Epithelial cell of prostate (primary cell): ENCODE measurements around the gene CGREF1.
"Not testable (repeated sequence)": the region's sequence is repeated elsewhere in the genome, so short reads cannot be mapped to it uniquely, and the experiment has no call there.

Experiments
- DNase-seq: peaks from one replicate; pipeline ENCODE4 v3.0.0-alpha.2; 2011; ENCODE audit warnings: low read depth, low spot score
- H3K27ac ChIP-seq: fragments of 450-650 bp; 2 replicates; pipeline ENCODE4 v1.5.1; 2017; ENCODE audit warnings: mild to moderate bottlenecking

CGREF1 gene

DNA sequence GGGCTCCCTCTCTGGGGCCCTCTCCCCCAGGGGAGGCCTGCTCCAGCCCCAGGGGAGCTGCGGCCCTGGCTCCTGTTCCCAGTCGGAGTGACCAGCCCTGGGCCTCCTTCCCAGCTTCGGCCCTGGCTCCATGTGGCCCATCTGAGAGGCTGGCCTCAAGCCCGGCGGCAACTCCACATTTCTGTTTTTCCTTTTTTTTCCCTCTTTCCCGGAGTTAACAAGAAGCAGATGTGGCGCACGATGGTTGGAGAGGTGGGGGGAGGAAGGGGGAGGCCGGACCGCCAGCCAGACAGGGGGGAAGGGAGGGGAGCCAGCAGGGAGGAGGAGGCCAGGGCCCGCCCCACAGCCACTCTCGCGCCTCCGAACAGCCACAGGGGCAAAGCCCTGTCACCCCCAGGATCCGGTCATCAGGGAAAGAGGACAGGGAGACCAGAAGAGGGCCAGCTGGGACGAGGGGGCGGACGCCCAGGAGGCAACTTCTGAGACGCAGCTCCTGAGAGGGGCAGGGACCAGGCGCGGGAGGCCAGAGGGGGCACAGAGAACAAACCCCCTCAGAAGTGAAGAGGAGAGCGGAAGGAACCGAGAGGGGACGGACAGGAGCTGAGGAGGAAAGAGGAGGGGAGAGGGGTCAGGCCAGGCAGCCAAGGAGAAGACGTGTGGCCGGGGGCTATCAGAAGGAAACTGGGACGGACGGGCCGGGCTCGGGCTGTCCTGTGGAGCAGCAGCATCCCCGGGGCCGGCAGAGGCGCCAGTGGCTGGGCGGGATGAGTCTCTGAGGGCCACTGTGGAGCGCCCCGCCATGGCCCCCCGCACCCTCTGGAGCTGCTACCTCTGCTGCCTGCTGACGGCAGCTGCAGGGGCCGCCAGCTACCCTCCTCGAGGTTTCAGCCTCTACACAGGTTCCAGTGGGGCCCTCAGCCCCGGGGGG is 40.4 kb downstream of the CGREF1 start, which contains the start of gene EMILIN1:
Gene EMILIN1 (plus strand): TSS at position 349 of the 928 bp plus-strand sequence. CDS start 451 bp downstream, at position 800.
- H3K27ac ChIP-seq = no peak within 1 kb of the TSS
- DNase-seq = no peak

DNA sequence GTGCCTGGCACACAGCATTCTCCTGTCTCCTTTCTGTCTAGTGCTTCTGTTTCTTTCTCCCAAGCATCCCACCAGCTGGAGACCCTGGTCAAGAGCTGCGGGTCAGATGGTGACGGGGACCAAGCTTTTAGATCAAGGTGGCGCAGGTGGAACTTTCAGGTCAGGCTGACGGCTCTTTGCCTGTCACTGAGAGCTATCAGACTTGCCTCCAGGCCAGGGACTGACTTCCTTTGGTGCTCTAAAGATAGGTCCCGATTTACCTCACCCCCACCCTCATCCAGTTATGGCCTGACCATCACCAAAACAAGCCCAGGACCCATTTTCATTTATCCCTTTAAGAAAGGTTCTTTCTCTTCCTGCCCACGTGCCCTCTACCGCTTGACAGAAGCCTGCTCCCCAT is 41.7 kb downstream of the CGREF1 start:
- no peak for DNase-seq
- H3K27ac ChIP-seq = no peak overlapping the region

DNA sequence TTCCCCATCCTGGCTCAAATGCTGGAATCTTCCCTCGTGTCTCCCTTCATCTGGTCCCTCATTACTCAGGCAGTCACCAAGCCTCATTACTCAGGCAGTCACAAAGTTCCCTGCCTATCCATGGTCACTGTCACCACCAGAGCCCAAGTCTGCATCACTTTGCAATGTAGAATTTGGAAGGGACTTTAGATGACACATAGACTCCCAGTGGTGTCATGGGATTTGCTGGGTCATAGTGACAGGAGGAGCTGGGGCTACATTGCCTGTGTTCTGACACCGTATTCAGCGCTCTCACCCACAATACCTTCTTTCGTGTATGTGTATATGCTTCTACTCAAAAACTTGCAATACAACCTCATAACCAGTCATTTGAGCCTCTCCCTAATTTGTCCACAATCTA is 42.6 kb downstream of the CGREF1 start:
- DNase-seq = no peak

DNA sequence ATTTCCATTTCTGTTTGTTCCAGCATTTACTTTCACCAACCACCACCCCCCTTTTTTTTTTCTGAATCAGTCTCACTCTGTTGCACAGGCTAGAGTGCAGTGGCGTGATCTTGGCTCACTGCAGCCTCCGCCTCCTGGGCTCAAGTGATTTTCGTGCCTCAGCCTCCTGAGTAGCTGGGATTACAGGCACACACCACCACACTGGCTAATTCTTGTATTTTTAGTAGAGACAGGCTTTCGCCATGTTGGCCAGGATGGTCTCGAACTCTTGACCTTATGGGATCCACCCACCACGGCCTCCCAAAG is 43.4 kb downstream of the CGREF1 start:
- not testable (repeated sequence) for H3K27ac ChIP-seq, DNase-seq

More for the DNA sequence above, 42.6 kb downstream of the CGREF1 start:
- H3K27ac ChIP-seq = no peak overlapping the region

DNA sequence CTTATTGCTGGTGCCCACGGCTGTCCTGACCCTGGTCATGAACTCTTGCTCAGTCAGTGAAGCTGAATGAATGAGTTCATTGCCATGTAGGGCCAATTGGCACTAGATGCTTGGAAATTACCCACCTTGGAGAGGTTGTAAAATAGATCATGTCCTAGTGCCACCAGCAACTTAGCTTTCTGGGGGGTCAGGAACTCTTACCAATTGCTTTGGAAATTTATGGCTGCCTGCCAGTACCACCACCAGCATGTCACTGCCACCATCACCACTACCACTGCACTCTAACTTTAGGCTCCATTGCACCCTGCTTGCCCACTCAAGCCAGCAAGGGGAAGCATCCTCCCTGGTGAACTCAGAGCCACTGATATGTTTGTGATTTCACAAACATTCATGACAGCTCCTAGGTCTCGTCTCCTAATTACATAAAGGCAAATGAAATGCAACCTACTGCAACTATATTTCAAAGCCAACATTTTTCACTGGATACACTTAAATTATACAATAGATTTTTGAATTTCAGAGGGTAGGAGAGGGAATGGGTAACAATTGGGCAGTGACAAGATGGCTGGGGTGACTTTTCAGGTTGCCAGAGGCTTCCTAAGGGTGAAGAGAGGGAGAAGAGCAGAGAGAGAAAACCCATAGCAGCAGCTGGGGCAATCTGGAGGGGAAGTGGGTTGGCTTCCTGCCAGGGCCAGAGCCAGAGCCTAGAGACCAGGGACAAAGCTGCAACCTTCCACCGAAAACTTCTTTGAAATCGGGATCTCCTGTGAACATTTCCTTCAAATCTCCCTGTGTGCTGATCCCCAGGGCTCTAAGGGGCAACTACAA is 44.0 kb downstream of the CGREF1 start:
- H3K27ac ChIP-seq = no peak overlapping the region
- DNase-seq = no peak

DNA sequence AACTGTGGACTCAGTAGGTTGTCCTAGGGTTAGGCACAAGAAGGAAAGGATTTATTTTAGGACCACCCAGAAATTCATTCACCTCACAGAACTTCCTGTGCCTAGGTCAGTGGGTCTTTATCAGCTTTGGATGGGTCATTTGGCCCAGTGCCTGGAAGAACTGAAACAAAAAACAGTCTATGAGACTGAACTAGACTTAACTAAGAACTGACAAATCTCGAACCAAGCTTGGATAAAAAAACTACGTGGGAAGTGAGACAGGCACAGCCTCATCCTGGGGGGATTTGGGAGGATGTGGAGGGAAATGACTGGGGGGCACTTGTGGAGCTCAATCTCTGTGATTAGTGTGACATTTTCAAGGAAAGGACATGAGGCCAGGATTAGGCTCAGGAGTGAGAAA is 45.1 kb downstream of the CGREF1 start:
- DNase-seq = no peak
- no peak overlapping the region for H3K27ac ChIP-seq

DNA sequence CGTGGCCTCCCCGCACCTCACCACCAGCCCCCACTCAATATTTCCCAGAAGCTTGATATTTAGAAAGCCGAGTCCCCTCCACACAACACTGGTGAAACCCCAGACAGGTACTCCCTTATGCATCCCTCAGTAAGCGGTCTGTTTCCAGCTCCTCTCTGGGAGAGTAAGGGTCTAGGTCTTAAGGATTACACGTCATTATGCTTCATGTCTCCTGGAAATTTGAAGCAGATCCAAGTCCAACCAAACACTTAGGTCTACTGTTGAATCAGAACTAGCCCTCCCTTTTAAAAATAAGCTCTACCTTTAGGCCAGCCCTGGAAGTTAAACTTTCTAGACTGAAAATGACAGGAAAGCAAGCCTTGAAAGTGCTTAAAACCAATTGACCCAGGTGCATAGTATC is 46.0 kb downstream of the CGREF1 start:
- no peak overlapping the region for H3K27ac ChIP-seq
- no peak for DNase-seq

DNA sequence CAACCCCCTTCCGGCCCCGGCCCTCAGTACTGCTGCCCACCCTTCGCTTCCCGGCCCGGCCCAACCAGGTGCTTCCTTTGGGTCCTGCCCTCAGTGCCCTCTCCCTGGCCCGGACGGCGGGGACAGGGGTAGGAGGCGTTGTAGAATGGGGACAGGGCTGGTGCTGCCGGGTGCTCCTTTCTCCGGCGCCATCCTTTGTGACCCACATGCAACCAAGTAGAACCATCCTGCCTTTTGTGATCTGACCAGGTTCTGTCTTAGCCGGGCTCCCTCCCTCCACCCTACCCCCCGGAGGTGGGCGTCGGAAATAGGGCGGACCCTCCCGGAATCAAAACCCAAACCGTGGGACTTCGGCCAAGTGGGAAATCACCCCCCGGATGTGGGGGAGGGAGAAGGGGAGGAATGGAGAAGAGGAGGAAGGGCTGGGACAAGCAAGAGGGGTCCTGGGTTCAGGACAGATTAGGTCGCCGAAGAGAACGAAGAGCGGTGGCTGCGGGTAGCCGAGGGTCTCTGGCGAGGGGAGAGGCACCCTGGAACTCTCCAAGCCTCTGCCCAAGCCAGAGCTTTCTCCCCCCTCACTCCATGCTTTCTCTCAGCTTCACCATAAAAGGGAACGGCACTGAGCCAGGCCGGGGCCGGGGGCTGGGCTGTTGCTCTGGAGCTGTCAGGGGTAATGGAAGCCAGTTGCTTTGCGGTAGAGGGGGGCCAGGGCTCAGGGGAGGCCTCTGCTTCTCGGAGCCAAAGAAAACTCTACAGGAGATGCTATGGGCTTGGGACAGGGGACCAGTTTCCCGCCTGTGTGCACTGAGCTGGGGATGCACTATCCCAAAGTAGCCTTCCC is 46.7 kb downstream of the CGREF1 start:
- no peak for DNase-seq
- peak overlapping the region; percentile 54 for H3K27ac ChIP-seq

DNA sequence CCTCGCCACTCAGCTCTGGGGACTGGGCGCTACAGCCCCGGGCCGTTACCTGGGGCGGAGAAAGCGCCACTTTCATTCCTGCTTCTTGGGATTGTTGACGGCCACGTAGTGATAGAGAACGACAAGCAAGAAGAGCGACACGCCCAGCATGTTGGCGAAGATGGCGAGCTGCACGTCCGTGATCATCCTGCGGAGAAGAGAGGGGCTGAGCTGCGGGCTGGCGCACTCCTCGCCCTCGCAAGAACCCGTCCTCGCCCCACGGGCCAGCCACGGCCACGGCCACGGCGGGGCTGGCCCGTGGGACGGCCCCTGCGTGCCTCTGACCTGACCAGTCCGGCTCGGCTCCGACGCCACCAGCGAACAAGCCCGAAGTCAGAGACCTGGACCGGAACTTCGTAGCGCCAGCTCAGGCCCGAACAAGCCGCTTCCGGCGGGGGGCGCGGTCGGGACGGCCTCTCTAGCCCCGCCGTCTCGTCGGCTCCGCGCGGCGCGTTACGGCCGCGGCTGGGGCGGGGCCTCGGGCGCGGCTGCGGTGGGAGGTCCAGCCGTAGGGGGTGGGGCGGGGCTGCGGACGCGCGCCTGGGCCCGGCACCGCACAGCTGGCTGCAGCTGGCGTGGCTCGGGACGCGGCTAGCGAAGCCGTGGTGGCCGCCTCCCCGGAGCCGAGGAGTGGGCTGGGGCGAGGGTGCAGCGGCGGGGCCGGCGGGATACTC is 47.5 kb downstream of the CGREF1 start, which contains the start of gene OST4:
Gene OST4 (minus strand): TSS at position 378 of the 713 bp plus-strand sequence.
- peak; percentile 37 for DNase-seq
- H3K27ac ChIP-seq = peak within 1 kb of the TSS; percentile 54

DNA sequence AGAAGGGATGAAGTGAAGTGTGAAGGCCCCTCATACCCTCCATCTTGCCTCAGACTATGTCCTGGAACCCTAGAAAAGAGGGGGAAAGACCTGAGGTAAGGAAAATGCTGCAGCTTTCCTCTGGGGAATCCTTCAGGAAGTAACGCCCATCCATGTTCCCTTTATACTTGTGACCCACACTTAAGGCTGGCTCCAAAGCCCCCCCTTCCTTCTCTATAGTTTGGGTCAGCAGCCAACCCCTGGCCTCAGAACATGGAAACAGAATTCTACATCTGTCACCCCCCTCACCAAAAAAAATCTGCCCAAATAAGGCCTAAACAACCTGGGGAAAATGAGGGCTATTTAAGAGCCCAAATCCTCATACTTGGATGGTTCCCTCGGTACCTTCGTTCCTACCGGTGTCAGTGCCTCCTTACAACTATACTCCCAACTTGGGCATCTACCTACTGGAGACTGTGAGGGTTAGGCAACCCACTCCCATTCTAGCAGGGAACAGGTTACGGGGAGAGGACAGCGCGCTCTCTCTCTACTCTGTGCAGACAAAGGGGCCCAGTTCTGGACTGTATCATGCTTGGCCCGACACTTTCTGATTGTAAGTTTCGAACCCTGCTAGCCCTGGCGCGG is 48.2 kb downstream of the CGREF1 start:
- no peak for DNase-seq
- H3K27ac ChIP-seq = peak overlapping the region; percentile 54

DNA sequence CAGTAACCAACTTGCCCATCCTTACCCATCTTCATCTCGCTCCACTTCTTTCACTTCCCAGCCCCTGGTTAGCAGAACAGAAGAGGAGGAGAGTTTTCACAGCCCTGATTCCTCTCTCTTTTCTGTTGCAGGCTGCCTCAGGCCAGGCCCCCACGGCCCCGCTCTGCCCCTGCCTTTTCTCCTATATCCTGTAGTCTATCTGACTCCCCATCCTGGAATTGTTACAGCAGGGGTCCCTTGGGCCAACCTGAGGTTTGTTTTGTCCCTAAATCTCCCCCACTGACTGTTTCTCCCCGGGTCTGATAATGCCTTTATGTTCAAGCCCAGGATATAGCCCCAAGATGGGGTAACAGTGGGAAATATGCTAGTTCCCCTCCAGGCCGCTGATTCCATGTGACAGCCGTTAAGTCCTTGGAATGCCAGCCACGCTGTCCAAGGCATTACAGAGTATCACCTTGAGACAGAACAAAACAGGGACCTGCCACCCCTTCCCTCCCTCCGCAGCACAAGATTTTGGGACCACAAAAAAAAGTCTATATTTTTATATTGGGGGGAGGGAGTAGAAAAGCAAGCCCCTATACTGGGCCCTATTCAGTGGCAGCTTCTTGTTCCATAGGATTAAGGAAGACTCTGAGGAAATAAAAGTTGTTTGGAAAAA is 48.8 kb downstream of the CGREF1 start:
- no peak overlapping the region for H3K27ac ChIP-seq
- DNase-seq = no peak

DNA sequence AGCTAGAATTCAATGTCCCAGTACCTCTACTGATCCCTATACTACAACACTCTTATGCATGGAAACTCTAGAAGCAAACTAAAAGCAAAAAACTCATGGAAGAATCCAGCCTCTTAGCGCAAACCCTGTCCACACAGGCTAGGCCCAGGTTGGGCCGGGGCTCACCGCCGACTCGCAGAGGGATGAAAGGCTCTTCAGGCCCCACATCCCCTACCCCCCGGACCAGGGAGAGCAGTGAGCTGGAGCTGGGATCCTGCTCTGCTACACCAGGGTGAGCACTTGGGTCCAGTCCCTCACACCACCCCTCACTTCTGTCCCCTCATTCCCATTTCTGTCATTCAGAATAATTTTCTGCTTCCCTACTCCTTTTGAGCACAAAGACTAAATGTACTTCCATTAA is 49.5 kb downstream of the CGREF1 start:
- H3K27ac ChIP-seq = no peak overlapping the region

DNA sequence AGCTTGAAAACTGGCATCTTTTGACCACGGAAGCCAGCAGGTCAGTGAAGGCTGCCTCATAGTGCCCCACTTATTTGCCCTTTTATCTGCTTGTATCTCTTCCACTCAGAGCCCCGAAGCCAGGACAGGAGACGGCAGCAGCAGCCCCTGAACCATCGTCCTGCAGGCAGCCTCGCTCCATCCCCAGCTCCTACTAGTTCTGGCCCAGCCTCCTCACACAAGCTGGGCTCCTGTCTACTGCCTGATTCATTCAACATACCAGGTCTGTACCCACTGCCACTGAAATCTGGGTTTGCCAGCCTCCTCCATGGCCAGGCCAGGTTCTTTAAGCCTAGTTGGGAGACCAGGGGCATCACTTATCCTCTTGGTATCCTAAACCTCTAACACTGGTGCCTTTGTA is 51.5 kb downstream of the CGREF1 start:
- no peak overlapping the region for H3K27ac ChIP-seq
- no peak for DNase-seq

More for the DNA sequence above, 49.5 kb downstream of the CGREF1 start:
- DNase-seq = no peak

DNA sequence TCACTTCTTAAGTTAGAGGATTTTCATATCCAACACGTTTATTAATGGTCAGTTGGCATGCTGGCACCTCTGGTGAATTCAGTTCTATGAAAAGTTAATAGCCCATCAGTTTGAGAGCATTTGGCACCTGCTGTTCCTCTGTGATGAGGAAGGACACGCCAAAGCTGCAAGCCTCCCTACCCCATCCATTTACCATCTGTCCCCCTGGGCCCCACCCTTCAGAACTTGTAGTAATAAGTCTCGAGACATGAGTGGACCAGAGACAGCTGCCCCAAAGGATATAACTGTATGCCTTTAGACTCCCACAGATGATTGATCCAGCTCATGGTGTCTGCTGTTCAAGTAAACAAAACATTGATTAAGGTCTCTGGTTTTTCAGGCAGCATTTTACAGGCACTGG is 53.8 kb downstream of the CGREF1 start:
- no peak overlapping the region for H3K27ac ChIP-seq
- no peak for DNase-seq

DNA sequence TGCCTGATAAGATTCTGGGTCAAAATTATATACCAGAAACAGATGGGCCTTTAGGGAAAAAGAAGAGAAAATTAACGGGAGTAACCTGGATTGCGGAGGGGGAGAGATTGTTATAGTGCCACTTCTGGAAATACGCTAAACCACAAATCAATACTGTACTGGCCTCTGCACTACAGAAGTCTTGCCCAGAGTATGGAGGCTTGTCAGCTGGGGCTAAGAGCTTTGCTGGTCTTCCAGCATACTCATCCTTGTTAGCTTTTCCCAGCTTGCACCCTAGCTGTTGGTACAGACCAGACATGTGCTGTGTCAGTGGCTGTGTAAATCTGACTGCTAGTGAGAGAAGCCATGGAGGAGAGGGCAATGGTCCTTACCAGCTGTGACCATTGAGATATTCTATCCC is 58.6 kb downstream of the CGREF1 start:
- no peak overlapping the region for H3K27ac ChIP-seq
- DNase-seq = no peak

DNA sequence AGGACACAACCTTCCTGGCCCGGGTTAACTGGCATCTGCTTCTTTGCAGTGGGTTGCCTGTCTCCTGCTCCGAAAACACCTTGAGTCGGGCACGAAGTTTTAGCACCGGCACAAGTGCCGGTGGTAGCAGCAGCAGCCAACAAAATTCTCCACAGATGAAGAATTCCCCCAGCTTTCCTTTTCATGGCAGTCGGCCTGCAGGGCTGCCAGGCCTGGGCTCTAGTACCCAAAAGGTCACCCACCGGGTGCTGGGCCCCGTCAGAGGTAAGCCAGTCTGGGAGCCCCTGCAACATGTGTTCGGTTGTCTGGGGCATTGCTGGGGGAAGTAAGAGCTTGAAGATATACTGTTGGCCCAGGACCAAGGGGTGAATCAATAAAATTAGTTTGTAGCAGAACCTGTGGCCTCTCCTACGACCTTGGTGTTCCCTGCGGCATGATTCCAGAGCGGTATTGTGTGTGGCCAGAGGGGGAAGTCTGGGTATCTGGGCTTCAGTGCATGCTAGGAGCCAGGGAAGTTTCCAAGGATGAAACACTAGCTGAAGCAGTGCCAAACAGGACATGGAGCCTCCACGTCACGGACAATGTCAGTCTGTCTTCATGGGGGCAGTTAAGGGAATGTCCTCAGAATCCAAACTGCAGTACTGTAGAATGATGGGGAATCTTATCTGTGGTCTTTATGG is 59.6 kb downstream of the CGREF1 start:
- no peak for DNase-seq
- H3K27ac ChIP-seq = no peak overlapping the region

DNA sequence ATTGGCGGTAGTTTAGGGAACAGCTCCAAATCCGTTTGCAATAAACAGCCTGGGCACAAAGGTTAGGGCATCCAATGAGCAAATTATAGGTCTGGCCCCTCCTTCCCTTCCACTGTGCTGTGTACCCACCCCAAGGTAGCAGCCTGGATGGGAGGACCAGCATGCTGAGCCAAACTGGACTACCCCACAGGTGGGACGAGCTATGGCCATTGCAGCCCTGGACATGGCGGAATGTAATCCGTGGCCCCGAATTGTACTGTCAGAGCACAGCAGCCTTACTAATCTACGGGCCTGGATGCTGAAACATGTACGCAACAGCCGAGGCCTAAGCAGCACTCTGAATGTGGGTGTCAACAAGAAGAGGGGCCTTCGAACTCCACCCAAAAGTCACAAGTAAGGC is 60.7 kb downstream of the CGREF1 start:
- H3K27ac ChIP-seq = no peak overlapping the region
- no peak for DNase-seq

DNA sequence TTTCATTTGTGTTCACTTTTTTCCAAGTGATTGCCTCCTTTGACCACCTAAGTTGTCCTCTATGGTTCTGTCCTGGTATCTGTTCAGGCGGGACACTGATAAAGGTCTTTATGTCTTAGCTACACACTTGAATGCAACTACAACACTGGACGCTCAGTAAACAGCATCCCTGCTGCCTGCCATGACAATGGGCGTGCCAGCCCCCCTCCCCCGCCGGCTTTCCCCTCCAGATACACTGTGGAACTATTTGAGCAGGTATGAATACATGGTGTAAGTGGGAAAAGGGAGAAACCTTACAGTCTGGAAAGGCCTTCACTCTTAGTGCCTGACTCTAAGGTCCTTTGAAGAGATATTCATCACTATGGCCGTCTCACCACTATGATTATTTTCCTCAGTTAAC is 61.7 kb downstream of the CGREF1 start:
- DNase-seq = no peak
- no peak overlapping the region for H3K27ac ChIP-seq
